ENCODE data around the gene TAB2.

The TAB2 gene

GRCh38 chr6:149360536-149360935, 43.0 kb downstream of the TAB2 start:
- Histone ChIP-seq H3K36me3 (no peaks in the 10 kb centered on the region), H3K4me3 (ENCODE audit: low read depth, low read length) (no peak overlapping the region), H3K4me1 (peaks cover 11% of the 10 kb centered on the region), H3K27me3 (no peaks in the 10 kb centered on the region), H3K9me3 (no peaks in the 10 kb centered on the region)
- DNase-seq, result no peak
- TF ChIP-seq CTCF (IDR thresholded peaks at IDR 0.05; ENCODE audit: low read depth, low read length), result no peak

GRCh38 chr6:149362289-149362688, 44.8 kb downstream of the TAB2 start:
- no peak for TF ChIP-seq CTCF (IDR thresholded peaks at IDR 0.05; ENCODE audit: low read depth, low read length)
- DNase-seq, result no peak
- H3K27me3 ChIP-seq, result no peaks in the 10 kb centered on the region
- H3K9me3 ChIP-seq, result no peaks in the 10 kb centered on the region
- no peak overlapping the region for H3K4me3 ChIP-seq (ENCODE audit: low read depth, low read length)
- H3K4me1 ChIP-seq, result peaks cover 11% of the 10 kb centered on the region
- no peaks in the 10 kb centered on the region for H3K36me3 ChIP-seq

- no peak overlapping the region for H3K4me3 ChIP-seq (ENCODE audit: low read depth, low read length)
Observed at GRCh38 chr6:149363154-149363553, 45.6 kb downstream of the TAB2 start.

GRCh38 chr6:149364557-149364956, 47.0 kb downstream of the TAB2 start:
- no peak for TF ChIP-seq CTCF (IDR thresholded peaks at IDR 0.05; ENCODE audit: low read depth, low read length)
- H3K4me3 ChIP-seq (ENCODE audit: low read depth, low read length), result no peak overlapping the region
- H3K27me3 ChIP-seq, result no peaks in the 10 kb centered on the region
- peaks cover 6% of the 10 kb centered on the region; the same call in 1 of the 2 replicates for H3K4me1 ChIP-seq
- no peaks in the 10 kb centered on the region for H3K9me3 ChIP-seq
- no peak for DNase-seq
- no peaks in the 10 kb centered on the region for H3K36me3 ChIP-seq

More at GRCh38 chr6:149363154-149363553, 45.6 kb downstream of the TAB2 start:
- Histone ChIP-seq H3K9me3 (no peaks in the 10 kb centered on the region), H3K27me3 (no peaks in the 10 kb centered on the region), H3K4me1 (peaks cover 6% of the 10 kb centered on the region; the same call in 1 of the 2 replicates), H3K36me3 (no peaks in the 10 kb centered on the region)
- DNase-seq, result no peak
- TF ChIP-seq CTCF (IDR thresholded peaks at IDR 0.05; ENCODE audit: low read depth, low read length), result no peak

GRCh38 chr6:149365197-149365596, 47.7 kb downstream of the TAB2 start:
- DNase-seq, result no peak
- H3K36me3 ChIP-seq, result no peaks in the 10 kb centered on the region

More at GRCh38 chr6:149365197-149365596, 47.7 kb downstream of the TAB2 start:
- Histone ChIP-seq H3K27me3 (no peaks in the 10 kb centered on the region), H3K9me3 (no peaks in the 10 kb centered on the region), H3K4me1 (peaks cover 6% of the 10 kb centered on the region; the same call in 1 of the 2 replicates), H3K4me3 (ENCODE audit: low read depth, low read length) (no peak overlapping the region)
- TF ChIP-seq CTCF (IDR thresholded peaks at IDR 0.05; ENCODE audit: low read depth, low read length), result no peak

All from BE2C (cell line).